ENCODE measurements around the gene LOXL4.

Gene LOXL4

GRCh38 chr10:98202378-98202777 is 65.6 kb downstream of the LOXL4 start:
- H3K36me3 ChIP-seq (ENCODE audit: control insufficient read depth, insufficient read depth, low read length), result no peaks in the 10 kb centered on the region
- no peaks in the 10 kb centered on the region for H3K27me3 ChIP-seq (ENCODE audit: control insufficient read depth, insufficient read depth, low read length)
- no peaks in the 10 kb centered on the region for H3K4me1 ChIP-seq (ENCODE audit: control insufficient read depth, insufficient read depth, low read length)
- no CpG with 5 or more reads among the region's 8 CpGs for whole genome bisulfite sequencing (ENCODE audit: insufficient coverage, insufficient read length)
- no peaks in the 10 kb centered on the region for H3K9me3 ChIP-seq (ENCODE audit: control insufficient read depth, insufficient read depth, low read length)
- no peak overlapping the region for H3K4me3 ChIP-seq (ENCODE audit: low read length)
- DNase-seq (ENCODE audit: low read depth, low spot score), result no peak
- no peak overlapping the region for H3K27ac ChIP-seq (ENCODE audit: low read length)

DNA sequence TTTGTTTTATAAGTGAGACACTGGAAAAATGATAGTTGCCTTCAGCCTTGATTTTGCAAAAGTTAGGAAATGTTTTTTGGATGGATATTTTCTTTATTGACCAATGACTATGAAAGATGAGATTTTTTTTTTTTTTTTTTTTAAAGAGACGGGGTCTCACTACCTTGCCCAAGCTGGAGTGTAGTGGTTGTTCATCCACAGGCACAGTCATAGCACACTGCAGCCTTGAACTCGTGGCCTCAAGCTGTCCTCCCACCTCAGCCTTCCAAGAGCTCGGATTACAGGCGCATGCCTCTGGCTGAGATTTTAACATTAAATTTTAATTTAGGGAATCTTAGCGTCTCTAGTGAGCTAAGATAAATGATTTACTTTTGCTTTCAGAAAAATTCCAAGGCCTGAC is 66.2 kb downstream of the LOXL4 start:
- no peak overlapping the region for H3K4me3 ChIP-seq (ENCODE audit: low read length)
- no peaks in the 10 kb centered on the region for H3K27me3 ChIP-seq (ENCODE audit: control insufficient read depth, insufficient read depth, low read length)
- no peak overlapping the region for H3K27ac ChIP-seq (ENCODE audit: low read length)
- H3K9me3 ChIP-seq (ENCODE audit: control insufficient read depth, insufficient read depth, low read length), result no peaks in the 10 kb centered on the region
- H3K36me3 ChIP-seq (ENCODE audit: control insufficient read depth, insufficient read depth, low read length), result no peaks in the 10 kb centered on the region
- H3K4me1 ChIP-seq (ENCODE audit: control insufficient read depth, insufficient read depth, low read length), result no peaks in the 10 kb centered on the region
- no CpG with 5 or more reads among the region's 5 CpGs for WGBS (ENCODE audit: insufficient coverage, insufficient read length)
- DNase-seq (ENCODE audit: low read depth, low spot score), result no peak

All from iPS DF 6.9 (cell line).